WTC11 (cell line): ENCODE measurements around the gene NRF1.

ENCODE experiments used
- ATF3 ChIP-seq: sonication (generic); formaldehyde crosslinking; conservative IDR thresholded peaks from 2 replicates; pipeline ENCODE4 v1.8.1; 2022; ENCODE audit warnings: mild to moderate bottlenecking, missing genetic modification reagents
- CTCF ChIP-seq: fragments of 200-600 bp; IDR thresholded peaks from 2 replicates; pipeline ENCODE4 v1.8.0; 2022; ENCODE audit warnings: antibody characterized with exemption
- FOXJ3 ChIP-seq: sonication (generic); formaldehyde crosslinking; IDR thresholded peaks from 2 replicates; pipeline ENCODE4 v1.9.0; 2021; ENCODE audit warnings: missing genetic modification reagents, mild to moderate bottlenecking, borderline replicate concordance
- FOXP1 ChIP-seq: sonication (generic); formaldehyde crosslinking; IDR thresholded peaks from 2 replicates; pipeline ENCODE4 v1.8.0; 2022; ENCODE audit warnings: missing genetic modification reagents, mild to moderate bottlenecking, moderate library complexity, borderline replicate concordance
- IRF1 ChIP-seq: sonication (generic); formaldehyde crosslinking; IDR thresholded peaks from 2 replicates; pipeline ENCODE4 v1.8.0; 2023; ENCODE audit warnings: missing genetic modification reagents
- JUN ChIP-seq: sonication (generic); formaldehyde crosslinking; IDR thresholded peaks from 2 replicates; pipeline ENCODE4 v1.8.0; 2023; ENCODE audit warnings: mild to moderate bottlenecking, missing genetic modification reagents
- OVOL2 ChIP-seq: fragments of 250-450 bp; sonication (Bioruptor Pico); IDR thresholded peaks from 2 replicates; pipeline ENCODE4 v1.9.0; 2021; ENCODE audit warnings: mild to moderate bottlenecking, borderline replicate concordance
- STAT6 ChIP-seq: sonication (generic); formaldehyde crosslinking; conservative IDR thresholded peaks from 2 replicates; pipeline ENCODE4 v1.8.1; 2023; ENCODE audit warnings: mild to moderate bottlenecking, low read depth, missing genetic modification reagents, moderate library complexity
- TEAD4 ChIP-seq: sonication (generic); formaldehyde crosslinking; IDR thresholded peaks from 2 replicates; pipeline ENCODE4 v1.8.0; 2022; ENCODE audit warnings: mild to moderate bottlenecking, missing genetic modification reagents

GRCh38 chr7:129630341-129630740 is 18.8 kb downstream of the NRF1 start:
- TF ChIP-seq ATF3 (CRISPR knock-in tag) = no peak
- no peak for TF ChIP-seq FOXP1 (CRISPR knock-in tag)
- no peak for TF ChIP-seq OVOL2 (CRISPR knock-in tag)
- no peak for TF ChIP-seq IRF1
- TF ChIP-seq CTCF = no peak
- no peak for TF ChIP-seq TEAD4 (CRISPR knock-in tag)
- no peak for TF ChIP-seq FOXJ3
- TF ChIP-seq JUN (CRISPR knock-in tag) = no peak
- no peak for TF ChIP-seq STAT6 (CRISPR knock-in tag)
